GM12864 (cell line): ENCODE data around the gene DHFR.

ENCODE experiments used
- DNase-seq: peaks from one replicate; pipeline ENCODE4 v3.0.0-alpha.2; 2011; ENCODE audit warnings: low read depth
- H3K4me3 ChIP-seq: 2 replicates; pipeline ENCODE4 v1.5.1; 2011; ENCODE audit warnings: mild to moderate bottlenecking, low read depth, low read length, control low read depth
- CTCF ChIP-seq: IDR thresholded peaks from 2 replicates; pipeline ENCODE4 v1.5.1; 2011; ENCODE audit warnings: low read depth, mild to moderate bottlenecking, moderate library complexity, low read length, control low read depth, inconsistent platforms; ENCODE audit errors: missing control alignments

The DHFR gene

GRCh38 chr5:80607343-80607742 is 47.4 kb downstream of the DHFR start:
- DNase-seq = no peak
- TF ChIP-seq CTCF = no peak
- no peak overlapping the region for H3K4me3 ChIP-seq

- H3K4me3 ChIP-seq = no peak overlapping the region
- no peak for DNase-seq
- no peak for TF ChIP-seq CTCF
Observed at GRCh38 chr5:80600943-80601693, 53.7 kb downstream of the DHFR start.

GRCh38 chr5:80597500-80597899 is 57.3 kb downstream of the DHFR start:
- TF ChIP-seq CTCF = no peak
- DNase-seq = no peak
- H3K4me3 ChIP-seq = no peak overlapping the region

- no peak overlapping the region for H3K4me3 ChIP-seq
- no peak for TF ChIP-seq CTCF
- no peak for DNase-seq
Observed at GRCh38 chr5:80594810-80595209, 60.0 kb downstream of the DHFR start.

- H3K4me3 ChIP-seq = no peak overlapping the region
- no peak for TF ChIP-seq CTCF
- DNase-seq = no peak
Observed at GRCh38 chr5:80592761-80593160, 62.0 kb downstream of the DHFR start.

- no peak overlapping the region for H3K4me3 ChIP-seq
- DNase-seq = no peak
- no peak for TF ChIP-seq CTCF
Observed at GRCh38 chr5:80592105-80592504, 62.7 kb downstream of the DHFR start.

- TF ChIP-seq CTCF = no peak
- no peak for DNase-seq
- H3K4me3 ChIP-seq = no peak overlapping the region
Observed at GRCh38 chr5:80591352-80591751, 63.4 kb downstream of the DHFR start.
